Heart right ventricle (tissue), 16 donors: ENCODE data around the gene COPS8. TPM values are rescaled to one million over a fixed set of nuclear protein-coding genes. Genes with fewer than 3 reads are reported as not detected.
A peak's percentile ranks its signal among the peaks of the same experiment; 100 is the strongest.

Source experiments
- ATAC-seq, 8 donors: fragments of 200-7000 bp; cut with Tn5 transposase; one replicate each; pipeline ENCODE4 v1.9.1; 2020; ENCODE audit warnings: mild to moderate bottlenecking in 8 of 8, moderate library complexity in 8 of 8, moderate number of reproducible peaks in 1 of 8
- DNase-seq, 2 donors: peaks; one replicate each; pipeline ENCODE4 v3.0.0-alpha.2; 2020
- H3K27ac ChIP-seq, 10 donors: fragments of 200-600 bp; sonication (generic) in 2 of 10; one replicate each; pipeline versions ENCODE4 v1.5.0 to v1.8.0; 2020 to 2022; ENCODE audit warnings: mild to moderate bottlenecking in 3 of 10
- H3K27me3 ChIP-seq, 7 donors: fragments of 200-600 bp; one replicate each; pipeline ENCODE4 v1.8.0; 2021 to 2022; ENCODE audit warnings: mild to moderate bottlenecking in 2 of 7
- H3K36me3 ChIP-seq, 9 donors: fragments of 200-600 bp; sonication (generic) in 1 of 9; one replicate each; pipeline versions ENCODE4 v1.5.0 to v1.8.0; 2020 to 2022; ENCODE audit warnings: mild to moderate bottlenecking in 2 of 9
- H3K4me1 ChIP-seq, 9 donors: fragments of 200-600 bp; sonication (generic) in 1 of 9; one replicate each; pipeline versions ENCODE4 v1.5.0 to v1.8.0; 2020 to 2022; ENCODE audit warnings: mild to moderate bottlenecking in 4 of 9
- H3K4me3 ChIP-seq, 10 donors: fragments of 200-600 bp; sonication (generic) in 2 of 10; one replicate each; pipeline versions ENCODE4 v1.5.0 to v1.8.0; 2020 to 2022; ENCODE audit warnings: mild to moderate bottlenecking in 7 of 10, moderate library complexity in 2 of 10
- H3K9me3 ChIP-seq, 11 donors: fragments of 200-600 bp in 10 of 11; sonication (generic) in 2 of 11; one replicate each; pipeline versions ENCODE4 v1.5.0 to v1.8.0; 2013 to 2022; ENCODE audit warnings: mild to moderate bottlenecking in 2 of 11, control low read depth in 1 of 11, moderate library complexity in 1 of 11
- WGBS, 2 donors: extraction: QIAGEN DNeasy Blood & Tissue Kit; methylation state at CpG; one replicate each; pipeline ENCODE4 v1.1.7; 2013; ENCODE audit warnings: inconsistent platforms in 1 of 2; 5-methylcytosine and 5-hydroxymethylcytosine counted together
- intact Hi-C, 10 donors: fragments of 100-400 bp; cut with DNase I; formaldehyde crosslinking; loops; one replicate each; pipeline versions ENCODE4 v1.11.1 to v1.14.2; 2022
- polyA plus RNA-seq, 2 donors: library from polyadenylated mRNA; stranded (reverse); fragments of 200-250 nt; gene quantifications; one replicate each; pipeline ENCODE4 v1.2.3, GENCODE V29; 2013
- total RNA-seq, 10 donors: library from RNA; stranded (reverse); fragmentation: NEBNext Ultra II Directional in 3 of 10; extraction: Animal tissue kit (Norgen Biotek cat#: 25700) in 3 of 10; gene quantifications; one replicate each; pipeline versions ENCODE4 v1.2.1 to v1.2.4, GENCODE V29; 2021 to 2023
- TF ChIP-seq, protein P1 (sequence below), 9 donors: fragments of 200-600 bp; sonication (generic) in 2 of 9; IDR thresholded peaks; one replicate each; pipeline versions ENCODE4 v1.5.0 to v1.8.0; 2021 to 2022; ENCODE audit warnings: antibody characterized with exemption in 9 of 9, mild to moderate bottlenecking in 5 of 9, moderate library complexity in 1 of 9
- donor health status: Arrhythmogenic right ventricular cardiomyopathy.
- donor health status: ischemic (EF 13 %, LVEDD 7.1; RV severe dilation, severe dysfunction).
- donor health status: healthy with polysubstance abuse.
- donor health status: DM: no; HTN: yes; CAD: no.
- donor health status: DM: no; HTN: no; CAD: no.
- donor health status: ischemic (EF 25% LVEDD 6.9; RV normal size, moderate dysfunction).
- donor health status: ischemic (EF 25% LVEDD 5.7; RV mildly dilated, moderate dysfunction).
- donor health status: healthy.
- donor health status: DM: yes; HTN: yes; CAD: no.
- donor health status: Ischemic cardiomyopathy.
- donor health status: ischemic (EF 35%, LVEDD 5.7; RV mildly dilated, moderate dysfunction).
- donor health status: nonischemic (EF 11% LVEDD 7.7; RV severe dilation, severe dysfunction).
- donor health status: DM: yes; HTN: yes; CAD: no.
- donor health status: PGD.
- donor health status: ischemic (EF 29% LVEDD 5.4; RV normal size, mild dysfunction).
- donor health status: nonischemic (EF 23%, LVEDD 6.1; RV moderate dilation, normal function).

COPS8 gene
- total and polyA plus RNA-seq, 12 donors = 22.0 to 143 (median 92.2) TPM

DNA sequence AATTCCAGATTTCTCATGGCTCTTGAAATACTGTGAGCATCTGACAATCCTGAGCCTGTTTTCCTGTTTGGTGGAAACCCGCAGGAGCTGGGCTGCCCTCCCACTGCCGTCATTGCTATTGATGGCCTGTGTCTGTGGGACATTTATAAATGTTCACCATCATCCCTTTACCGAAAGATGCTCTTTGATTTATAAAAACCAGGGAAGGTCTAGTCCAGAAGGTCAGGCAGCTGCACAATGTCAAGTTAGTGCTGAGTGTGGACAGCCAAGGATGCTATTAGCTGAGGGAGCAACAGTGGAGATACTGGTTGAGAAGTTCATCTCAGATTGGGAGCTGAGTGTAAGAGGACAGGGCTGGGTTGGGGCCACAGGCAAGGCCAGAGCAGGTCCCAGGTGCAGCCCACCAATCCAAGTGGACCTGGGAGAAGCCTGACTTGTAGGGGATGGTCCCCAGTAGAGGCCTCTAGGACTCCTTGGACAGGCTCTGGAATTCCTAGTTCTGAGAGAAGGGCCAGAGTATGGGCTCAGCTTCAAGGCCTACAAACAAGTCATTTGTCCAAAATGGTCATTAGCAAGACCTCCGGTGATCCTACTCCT, 55.1 kb downstream of the COPS8 start:
- Histone ChIP-seq H3K9me3 (peaks cover 0 to 4% (median 1%) of the 10 kb centered on the region in 11 donors), H3K4me1 (no peaks in the 10 kb centered on the region), H3K27me3 (no peaks in the 10 kb centered on the region), H3K36me3 (no peaks in the 10 kb centered on the region), H3K4me3 (no peak overlapping the region), H3K27ac (peak overlapping the region in 3 of 10 donors; percentile 22 to 81 (median 44))
- TF ChIP-seq, protein P1, sequence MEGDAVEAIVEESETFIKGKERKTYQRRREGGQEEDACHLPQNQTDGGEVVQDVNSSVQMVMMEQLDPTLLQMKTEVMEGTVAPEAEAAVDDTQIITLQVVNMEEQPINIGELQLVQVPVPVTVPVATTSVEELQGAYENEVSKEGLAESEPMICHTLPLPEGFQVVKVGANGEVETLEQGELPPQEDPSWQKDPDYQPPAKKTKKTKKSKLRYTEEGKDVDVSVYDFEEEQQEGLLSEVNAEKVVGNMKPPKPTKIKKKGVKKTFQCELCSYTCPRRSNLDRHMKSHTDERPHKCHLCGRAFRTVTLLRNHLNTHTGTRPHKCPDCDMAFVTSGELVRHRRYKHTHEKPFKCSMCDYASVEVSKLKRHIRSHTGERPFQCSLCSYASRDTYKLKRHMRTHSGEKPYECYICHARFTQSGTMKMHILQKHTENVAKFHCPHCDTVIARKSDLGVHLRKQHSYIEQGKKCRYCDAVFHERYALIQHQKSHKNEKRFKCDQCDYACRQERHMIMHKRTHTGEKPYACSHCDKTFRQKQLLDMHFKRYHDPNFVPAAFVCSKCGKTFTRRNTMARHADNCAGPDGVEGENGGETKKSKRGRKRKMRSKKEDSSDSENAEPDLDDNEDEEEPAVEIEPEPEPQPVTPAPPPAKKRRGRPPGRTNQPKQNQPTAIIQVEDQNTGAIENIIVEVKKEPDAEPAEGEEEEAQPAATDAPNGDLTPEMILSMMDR (IDR thresholded peaks at IDR 0.05) = no peak
- intact Hi-C loops = no loop called here
- WGBS, 2 donors = 91 to 92% methylated on average over 4 of the region's 4 CpGs
- DNase-seq (no peak), ATAC-seq (peak in 1 of 8 donors; percentile 42)

DNA sequence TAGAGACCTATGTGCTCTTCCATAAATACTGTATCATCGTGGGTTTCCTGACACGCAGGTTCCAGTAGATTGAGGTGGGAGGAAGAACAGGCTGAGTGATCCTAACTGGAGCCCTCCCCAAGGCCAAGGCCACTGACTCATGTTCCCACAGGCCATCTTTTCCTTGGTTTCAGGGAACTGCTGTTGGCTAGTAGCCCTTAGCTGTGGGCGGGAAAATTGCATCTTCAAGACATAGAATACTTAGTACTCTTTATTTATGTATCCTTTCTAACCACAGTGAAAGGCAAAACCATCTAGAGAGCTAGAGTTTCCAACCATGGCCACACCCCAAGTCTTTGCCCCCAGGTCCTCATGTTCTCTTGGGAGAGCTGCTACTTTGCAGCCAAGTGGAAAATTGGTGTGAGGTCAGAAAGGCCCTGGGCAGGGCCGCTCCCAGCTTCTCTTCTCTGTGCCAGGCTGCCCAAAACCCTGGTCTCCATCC, 55.9 kb downstream of the COPS8 start:
- DNase-seq = no peak
- intact Hi-C loops = no loop called here
- TF ChIP-seq, protein P1 (IDR thresholded peaks at IDR 0.05) = no peak
- Histone ChIP-seq H3K27me3 (no peaks in the 10 kb centered on the region), H3K9me3 (peaks cover 0 to 13% (median 9%) of the 10 kb centered on the region in 11 donors), H3K36me3 (no peaks in the 10 kb centered on the region), H3K27ac (peak overlapping the region in 2 of 10 donors; percentile 68 to 81), H3K4me3 (no peak overlapping the region), H3K4me1 (no peaks in the 10 kb centered on the region)
- peak in 1 of 8 donors; percentile 69 for ATAC-seq
- whole genome bisulfite sequencing, 2 donors = 82 to 88% methylated on average over 4 of the region's 4 CpGs

DNA sequence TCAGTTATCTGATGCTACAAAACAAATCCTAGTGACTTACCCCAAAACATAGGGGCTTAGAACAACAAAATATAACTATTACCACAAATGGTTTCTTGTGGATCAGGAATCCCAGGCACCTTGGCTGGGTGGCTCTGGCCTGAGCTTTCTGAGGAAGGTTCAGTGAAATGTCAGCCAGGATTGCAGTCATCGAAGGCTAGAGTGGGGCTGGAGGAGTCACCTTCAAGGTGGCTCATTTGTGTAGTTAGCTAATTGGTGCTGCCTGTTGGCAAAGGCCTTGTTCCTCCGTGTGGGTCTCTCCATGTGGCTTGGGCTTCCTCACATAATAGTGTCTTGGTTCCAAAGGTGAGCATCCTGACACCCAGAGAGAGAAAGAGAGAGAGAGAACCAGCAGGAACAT, 57.4 kb downstream of the COPS8 start:
- peak overlapping the region in 3 of 10 donors; percentile 41 to 74 (median 68) for H3K27ac ChIP-seq
- WGBS, 2 donors = 86 to 87% methylated on average over 2 of the region's 2 CpGs
- ATAC-seq = no peak

DNA sequence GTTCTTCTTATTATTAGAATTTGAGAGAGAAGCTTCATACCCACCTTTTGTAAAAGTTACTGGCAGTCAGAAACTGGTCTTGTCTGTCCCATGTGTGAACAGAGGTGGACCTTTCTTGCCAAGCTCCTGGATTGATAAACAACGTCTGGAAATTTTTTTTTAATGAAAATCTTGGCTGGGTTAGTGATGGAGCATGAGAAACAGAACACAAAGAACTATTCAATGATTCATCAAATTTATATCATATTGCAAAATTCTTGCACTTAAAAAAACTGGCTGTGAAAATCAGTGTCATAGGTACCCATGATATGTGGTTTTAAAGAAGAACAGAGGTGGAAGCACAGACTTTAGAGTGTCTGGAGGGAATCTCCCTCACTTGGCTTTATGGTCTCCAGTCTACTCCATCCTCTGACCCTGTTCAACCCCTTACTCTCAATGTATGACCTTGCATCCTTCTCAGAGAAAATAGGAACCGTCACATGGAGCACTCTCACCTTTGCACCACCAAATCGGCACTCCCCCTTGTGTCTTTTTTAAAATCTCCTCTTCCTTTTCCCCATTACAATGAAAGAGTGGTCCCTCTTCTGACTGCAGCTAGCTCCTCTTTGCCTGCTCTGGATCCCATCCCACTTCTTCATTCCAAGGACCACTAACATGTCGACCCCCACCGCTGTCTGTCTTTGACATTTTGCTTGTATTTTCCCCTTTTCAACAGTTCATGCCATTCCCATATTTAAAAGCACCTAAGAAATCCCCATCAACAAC, 58.2 kb downstream of the COPS8 start:
- Histone ChIP-seq H3K9me3 (peaks cover 0 to 35% (median 24%) of the 10 kb centered on the region in 11 donors), H3K4me3 (no peak overlapping the region), H3K27ac (peak overlapping the region in 3 of 10 donors; percentile 41 to 74 (median 68)), H3K27me3 (no peaks in the 10 kb centered on the region), H3K36me3 (no peaks in the 10 kb centered on the region), H3K4me1 (no peaks in the 10 kb centered on the region)
- intact Hi-C loops = no loop called here
- TF ChIP-seq, protein P1 (IDR thresholded peaks at IDR 0.05) = no peak
- 75 to 82% methylated on average over 5 of the region's 5 CpGs for WGBS, 2 donors
- DNase-seq = no peak
- ATAC-seq = peak in 1 of 8 donors; percentile 29

More for the DNA sequence above, 57.4 kb downstream of the COPS8 start:
- H3K27me3 ChIP-seq = no peaks in the 10 kb centered on the region
- no peaks in the 10 kb centered on the region for H3K36me3 ChIP-seq
- no peak overlapping the region for H3K4me3 ChIP-seq
- intact Hi-C loops = no loop called here
- no peaks in the 10 kb centered on the region for H3K4me1 ChIP-seq
- peaks cover 0 to 28% (median 24%) of the 10 kb centered on the region in 11 donors for H3K9me3 ChIP-seq
- DNase-seq = no peak
- TF ChIP-seq, protein P1 (IDR thresholded peaks at IDR 0.05) = no peak
